SKM-1 treated with dmso at 0.1 percent for 144 hours (cell line): ENCODE measurements around the gene SUSD5.
"Not testable (repeated sequence)": the region's sequence is repeated elsewhere in the genome, so short reads cannot be mapped to it uniquely, and the experiment has no call there.

Source experiments
- DNase-seq: peaks from one replicate; lab custom pipeline; 2025; ENCODE audit not compliant: unreplicated experiment; lab: John Stamatoyannopoulos, UW

SUSD5 gene

GRCh38 chr3:33115024-33115768 is 103.4 kb downstream of the SUSD5 start:
- peak; percentile 96 for DNase-seq

GRCh38 chr3:33114622-33115023 is 104.0 kb downstream of the SUSD5 start:
- no peak for DNase-seq

GRCh38 chr3:33113772-33114621 is 104.6 kb downstream of the SUSD5 start, which contains the start of gene CRTAP:
TSS of gene CRTAP (plus strand) at chr3:33114014. CDS start at chr3:33114078, 64 bp downstream.
- peak; percentile 86 for DNase-seq

- no peak for DNase-seq
These were observed 107.0 kb downstream of the SUSD5 start for GRCh38 chr3:33111581-33111980.

GRCh38 chr3:33106854-33107253 is 111.8 kb downstream of the SUSD5 start:
- DNase-seq = not testable (repeated sequence)

GRCh38 chr3:33105341-33105948 is 113.2 kb downstream of the SUSD5 start:
- DNase-seq = peak; percentile 47

- no peak for DNase-seq
These were observed 113.8 kb downstream of the SUSD5 start for GRCh38 chr3:33104803-33105202.

GRCh38 chr3:33103480-33103879 is 115.1 kb downstream of the SUSD5 start:
- DNase-seq = no peak

GRCh38 chr3:33103034-33103433 is 115.6 kb downstream of the SUSD5 start:
- DNase-seq = no peak

- DNase-seq = no peak
These were observed 118.4 kb downstream of the SUSD5 start for GRCh38 chr3:33100229-33100628.
